Uterus (tissue), 4 donors: Measurements from ENCODE around the gene VWA5B2. TPM values are rescaled to one million over a fixed set of nuclear protein-coding genes. Genes with fewer than 3 reads are reported as not detected.

ENCODE experiments used
- DNase-seq, 2 donors: peaks; one replicate each; pipeline ENCODE4 v3.0.0-alpha.2; 2019 to 2020
- H3K27ac ChIP-seq, 2 donors: fragments of 200-600 bp; sonication (generic); 1 replicate in 1 of 2; 2 replicates in 1 of 2; pipeline ENCODE4 v1.5.1; 2016 to 2018
- H3K27me3 ChIP-seq, 2 donors: fragments of 200-600 bp; sonication (generic); one replicate each; pipeline ENCODE4 v1.5.1; 2018 to 2019; ENCODE audit warnings: control low read depth in 1 of 2
- H3K36me3 ChIP-seq, 2 donors: fragments of 200-600 bp; sonication (generic); one replicate each; pipeline ENCODE4 v1.5.1; 2019; ENCODE audit warnings: control low read depth in 1 of 2
- H3K4me1 ChIP-seq, 2 donors: fragments of 200-600 bp; sonication (generic); one replicate each; pipeline ENCODE4 v1.5.1; 2018 to 2019; ENCODE audit warnings: control low read depth in 1 of 2
- H3K4me3 ChIP-seq, 2 donors: fragments of 200-600 bp; sonication (generic); 1 replicate in 1 of 2; 2 replicates in 1 of 2; pipeline ENCODE4 v1.5.1; 2018 to 2019; ENCODE audit warnings: mild to moderate bottlenecking in 1 of 2
- H3K9me3 ChIP-seq, 2 donors: fragments of 200-600 bp; sonication (generic); one replicate each; pipeline ENCODE4 v1.5.1; 2019; ENCODE audit warnings: control low read depth in 1 of 2
- POLR2A ChIP-seq, 2 donors: fragments of 450-650 bp; IDR thresholded peaks; one replicate each; pipeline ENCODE4 v1.6.1; 2016; ENCODE audit warnings: antibody characterized with exemption in 2 of 2, mild to moderate bottlenecking in 1 of 2, moderate library complexity in 1 of 2
- intact Hi-C: fragments of 100-400 bp; cut with DNase I; formaldehyde crosslinking; loops from one replicate; pipeline ENCODE4 v1.15.1; 2023; ENCODE audit warnings: low total_unique reads
- total RNA-seq, 4 donors: library from RNA; depleted of rRNA in 3 of 4; stranded (reverse); fragments of >200 nt in 3 of 4; gene quantifications; one replicate each; pipeline versions ENCODE4 v1.1.0 to v1.2.4, GENCODE V29; 2014 to 2023
- TF ChIP-seq, protein P1 (sequence below), 4 experiments: fragments of 200-600 bp in 2 of 4; fragments of 450-650 bp in 2 of 4; sonication (generic) in 2 of 4; IDR thresholded peaks; one replicate each; pipeline ENCODE4 v1.5.1; 2016 to 2019; ENCODE audit warnings: antibody characterized with exemption in 4 of 4, mild to moderate bottlenecking in 2 of 4, moderate library complexity in 1 of 4
- donor health status: DM: yes; HTN: yes; CAD: no.

The VWA5B2 gene
- total RNA-seq, 4 donors from 2014 or later = 0.35 TPM; not detected in 3

DNA sequence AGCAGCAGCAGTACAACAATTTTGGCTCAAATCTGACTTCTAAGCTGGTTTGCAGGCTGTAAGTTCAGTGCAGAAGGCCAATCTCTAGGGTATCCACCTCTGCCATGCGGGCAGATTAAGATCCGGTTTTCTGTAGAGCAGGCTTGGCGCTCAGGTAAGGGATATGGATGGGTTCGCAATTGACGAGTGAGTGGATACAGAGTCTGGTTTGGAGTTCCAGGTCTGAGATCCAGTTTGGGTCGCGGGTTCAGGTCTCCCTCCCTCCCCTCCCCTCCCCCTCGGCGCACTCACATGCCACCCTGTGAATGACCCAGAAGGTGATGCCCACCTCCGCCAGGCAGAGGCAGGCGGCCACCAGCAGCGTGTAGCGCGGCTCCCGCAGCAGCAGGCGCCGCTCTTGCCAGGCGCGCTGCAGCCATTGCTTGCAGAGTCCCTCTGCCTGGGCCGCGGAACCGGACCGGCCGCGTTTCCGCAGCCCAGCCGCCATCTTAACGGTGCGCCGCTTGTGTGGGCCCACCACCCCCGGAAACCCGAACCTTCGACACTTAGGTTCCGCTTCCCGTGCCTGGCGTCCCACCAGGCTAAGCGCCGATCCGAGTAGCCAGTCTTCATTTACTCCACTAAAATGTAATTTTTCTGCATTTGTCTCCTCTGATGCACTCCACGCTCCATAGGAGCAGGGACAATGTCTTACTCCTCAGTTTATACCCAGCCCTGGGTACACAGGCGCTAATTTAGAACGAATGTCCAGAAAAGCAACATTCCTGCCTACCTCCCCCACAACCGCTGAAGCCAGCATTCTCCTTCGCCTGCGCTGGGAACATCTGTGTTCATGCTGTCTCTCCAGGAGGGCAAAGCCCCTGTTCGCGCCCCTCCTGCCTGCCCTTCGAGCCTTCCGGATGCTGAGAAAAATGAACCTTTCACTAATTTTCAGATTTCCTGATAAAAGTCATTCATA is 19.3 kb downstream of the VWA5B2 start, which contains the start of gene ALG3:
Gene ALG3, minus strand, starts transcription at position 509 of the 958 bp plus-strand sequence. Its CDS starts 22 bp downstream, at position 487.
- Histone ChIP-seq H3K36me3 (no peaks in the 10 kb centered on the region), H3K4me1 (no peaks in the 10 kb centered on the region), H3K27me3 (no peaks in the 10 kb centered on the region), H3K9me3 (no peaks in the 10 kb centered on the region), H3K4me3 (peak within 1 kb of the TSS; percentile 76 to 97), H3K27ac (peak within 1 kb of the TSS; percentile 79 to 84)
- intact Hi-C loops = loop anchor here (5.0 kb wide), 1 partner anchor 116 kb away; no protein-coding TSS in a partner anchor
- TF ChIP-seq POLR2A (IDR thresholded peaks at IDR 0.05) = peak in 1 of 2 donors; percentile 50
- TF ChIP-seq, protein P1, sequence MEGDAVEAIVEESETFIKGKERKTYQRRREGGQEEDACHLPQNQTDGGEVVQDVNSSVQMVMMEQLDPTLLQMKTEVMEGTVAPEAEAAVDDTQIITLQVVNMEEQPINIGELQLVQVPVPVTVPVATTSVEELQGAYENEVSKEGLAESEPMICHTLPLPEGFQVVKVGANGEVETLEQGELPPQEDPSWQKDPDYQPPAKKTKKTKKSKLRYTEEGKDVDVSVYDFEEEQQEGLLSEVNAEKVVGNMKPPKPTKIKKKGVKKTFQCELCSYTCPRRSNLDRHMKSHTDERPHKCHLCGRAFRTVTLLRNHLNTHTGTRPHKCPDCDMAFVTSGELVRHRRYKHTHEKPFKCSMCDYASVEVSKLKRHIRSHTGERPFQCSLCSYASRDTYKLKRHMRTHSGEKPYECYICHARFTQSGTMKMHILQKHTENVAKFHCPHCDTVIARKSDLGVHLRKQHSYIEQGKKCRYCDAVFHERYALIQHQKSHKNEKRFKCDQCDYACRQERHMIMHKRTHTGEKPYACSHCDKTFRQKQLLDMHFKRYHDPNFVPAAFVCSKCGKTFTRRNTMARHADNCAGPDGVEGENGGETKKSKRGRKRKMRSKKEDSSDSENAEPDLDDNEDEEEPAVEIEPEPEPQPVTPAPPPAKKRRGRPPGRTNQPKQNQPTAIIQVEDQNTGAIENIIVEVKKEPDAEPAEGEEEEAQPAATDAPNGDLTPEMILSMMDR (IDR thresholded peaks at IDR 0.05) = peak in 1 of 4 experiments; percentile 35
- DNase-seq = peak; percentile 79 to 86

- Histone ChIP-seq H3K4me3 (peak within 1 kb of the TSS; percentile 76 to 97), H3K9me3 (no peaks in the 10 kb centered on the region), H3K27me3 (no peaks in the 10 kb centered on the region), H3K36me3 (no peaks in the 10 kb centered on the region), H3K27ac (peak within 1 kb of the TSS; percentile 79 to 84), H3K4me1 (no peaks in the 10 kb centered on the region)
- intact Hi-C loops = loop anchor here (5.0 kb wide), 1 partner anchor 117 kb away; no protein-coding TSS in a partner anchor
- TF ChIP-seq, protein P1 (IDR thresholded peaks at IDR 0.05) = peak; percentile 40 to 63 (median 48)
- TF ChIP-seq POLR2A (IDR thresholded peaks at IDR 0.05) = no peak
- peak; percentile 96 for DNase-seq
These were observed 20.2 kb downstream of the VWA5B2 start, which contains the start of gene EEF1AKMT4 for GRCh38 chr3:184249412-184250166. Gene EEF1AKMT4, plus strand, starts transcription at chr3:184249672. Its CDS starts 23 bp downstream, at chr3:184249695.

GRCh38 chr3:184250167-184250828 is 20.9 kb downstream of the VWA5B2 start:
- no peak for TF ChIP-seq POLR2A (IDR thresholded peaks at IDR 0.05)
- TF ChIP-seq, protein P1 (IDR thresholded peaks at IDR 0.05) = peak; percentile 73 to 81 (median 77)
- Histone ChIP-seq H3K9me3 (no peaks in the 10 kb centered on the region), H3K27ac (peak overlapping the region in 1 of 2 donors; percentile 64), H3K4me3 (peak overlapping the region; percentile 76 to 97), H3K36me3 (no peaks in the 10 kb centered on the region), H3K4me1 (no peaks in the 10 kb centered on the region), H3K27me3 (no peaks in the 10 kb centered on the region)
- intact Hi-C loops = no loop called here
- DNase-seq = peak; percentile 75 to 80

- intact Hi-C loops = no loop called here
These were observed 26.1 kb downstream of the VWA5B2 start for GRCh38 chr3:184255291-184256039.

More at GRCh38 chr3:184255291-184256039, 26.1 kb downstream of the VWA5B2 start:
- peaks cover 0 to 9% of the 10 kb centered on the region in 2 donors for H3K4me1 ChIP-seq
- no peak overlapping the region for H3K4me3 ChIP-seq
- DNase-seq = no peak
- no peaks in the 10 kb centered on the region for H3K9me3 ChIP-seq
- H3K27me3 ChIP-seq = peaks cover 0 to 5% of the 10 kb centered on the region in 2 donors
- H3K36me3 ChIP-seq = no peaks in the 10 kb centered on the region
- no peak overlapping the region for H3K27ac ChIP-seq
- no peak for TF ChIP-seq POLR2A (IDR thresholded peaks at IDR 0.05)
- TF ChIP-seq, protein P1 (IDR thresholded peaks at IDR 0.05) = no peak
